ENCODE measurements around the gene SAPCD2. TPM values are rescaled to one million over a fixed set of nuclear protein-coding genes. Genes with fewer than 3 reads are reported as not detected.

Gene SAPCD2
- polyA plus RNA-seq, 1 donor: 12.1 TPM

- WGBS (ENCODE audit: insufficient coverage, low lambda C conversion rate): no CpG with 5 or more reads among the region's 71 CpGs
- H3K27ac ChIP-seq (ENCODE audit: low read length): no peak overlapping the region
- peak overlapping the region; percentile 28 for H3K4me3 ChIP-seq (ENCODE audit: low read length)
- H3K4me1 ChIP-seq (ENCODE audit: control insufficient read depth, insufficient read depth, low read length): peaks cover 25% of the 10 kb centered on the region
- H3K9me3 ChIP-seq (ENCODE audit: control insufficient read depth, low read depth, low read length): peaks cover 3% of the 10 kb centered on the region
- H3K27me3 ChIP-seq (ENCODE audit: control insufficient read depth, insufficient read depth, low read length): peaks cover 49% of the 10 kb centered on the region
- DNase-seq: no peak
- H3K36me3 ChIP-seq (ENCODE audit: control insufficient read depth, insufficient read depth, low read length): no peaks in the 10 kb centered on the region
These were observed 17.1 kb downstream of the SAPCD2 start for GRCh38 chr9:137052998-137053943.

- peaks cover 59% of the 10 kb centered on the region for H3K27me3 ChIP-seq (ENCODE audit: control insufficient read depth, insufficient read depth, low read length)
- H3K9me3 ChIP-seq (ENCODE audit: control insufficient read depth, low read depth, low read length): peaks cover 3% of the 10 kb centered on the region
- no peak for DNase-seq
- peaks cover 25% of the 10 kb centered on the region for H3K4me1 ChIP-seq (ENCODE audit: control insufficient read depth, insufficient read depth, low read length)
- H3K4me3 ChIP-seq (ENCODE audit: low read length): no peak overlapping the region
- H3K36me3 ChIP-seq (ENCODE audit: control insufficient read depth, insufficient read depth, low read length): no peaks in the 10 kb centered on the region
- no peak overlapping the region for H3K27ac ChIP-seq (ENCODE audit: low read length)
- no CpG with 5 or more reads among the region's 8 CpGs for WGBS (ENCODE audit: insufficient coverage, low lambda C conversion rate)
These were observed 18.1 kb downstream of the SAPCD2 start for GRCh38 chr9:137052293-137052692.

- no peak overlapping the region for H3K27ac ChIP-seq (ENCODE audit: low read length)
- H3K27me3 ChIP-seq (ENCODE audit: control insufficient read depth, insufficient read depth, low read length): peaks cover 68% of the 10 kb centered on the region
- H3K9me3 ChIP-seq (ENCODE audit: control insufficient read depth, low read depth, low read length): peaks cover 6% of the 10 kb centered on the region
- H3K4me3 ChIP-seq (ENCODE audit: low read length): no peak overlapping the region
- no peaks in the 10 kb centered on the region for H3K36me3 ChIP-seq (ENCODE audit: control insufficient read depth, insufficient read depth, low read length)
- no peak for DNase-seq
- H3K4me1 ChIP-seq (ENCODE audit: control insufficient read depth, insufficient read depth, low read length): peaks cover 28% of the 10 kb centered on the region
- WGBS (ENCODE audit: insufficient coverage, low lambda C conversion rate): no CpG with 5 or more reads among the region's 17 CpGs
These were observed 19.1 kb downstream of the SAPCD2 start for GRCh38 chr9:137051145-137051724.

GRCh38 chr9:137050570-137050969, 19.8 kb downstream of the SAPCD2 start:
- no peak overlapping the region for H3K27ac ChIP-seq (ENCODE audit: low read length)
- H3K4me3 ChIP-seq (ENCODE audit: low read length): no peak overlapping the region
- no peaks in the 10 kb centered on the region for H3K36me3 ChIP-seq (ENCODE audit: control insufficient read depth, insufficient read depth, low read length)
- DNase-seq: no peak
- H3K9me3 ChIP-seq (ENCODE audit: control insufficient read depth, low read depth, low read length): peaks cover 8% of the 10 kb centered on the region
- H3K4me1 ChIP-seq (ENCODE audit: control insufficient read depth, insufficient read depth, low read length): peaks cover 24% of the 10 kb centered on the region
- WGBS (ENCODE audit: insufficient coverage, low lambda C conversion rate): no CpG with 5 or more reads among the region's 5 CpGs
- peaks cover 72% of the 10 kb centered on the region for H3K27me3 ChIP-seq (ENCODE audit: control insufficient read depth, insufficient read depth, low read length)

GRCh38 chr9:137049544-137050449, 20.6 kb downstream of the SAPCD2 start:
- peaks cover 23% of the 10 kb centered on the region for H3K4me1 ChIP-seq (ENCODE audit: control insufficient read depth, insufficient read depth, low read length)
- DNase-seq: peak in 1 of 2 donors; percentile 55
- no peak overlapping the region for H3K27ac ChIP-seq (ENCODE audit: low read length)
- no peaks in the 10 kb centered on the region for H3K36me3 ChIP-seq (ENCODE audit: control insufficient read depth, insufficient read depth, low read length)
- WGBS (ENCODE audit: insufficient coverage, low lambda C conversion rate): 56% methylated on average over 10 of the region's 38 CpGs
- no peak overlapping the region for H3K4me3 ChIP-seq (ENCODE audit: low read length)
- H3K9me3 ChIP-seq (ENCODE audit: control insufficient read depth, low read depth, low read length): peaks cover 8% of the 10 kb centered on the region
- peaks cover 80% of the 10 kb centered on the region for H3K27me3 ChIP-seq (ENCODE audit: control insufficient read depth, insufficient read depth, low read length)

GRCh38 chr9:137048655-137049543, 21.5 kb downstream of the SAPCD2 start:
- no peak overlapping the region for H3K27ac ChIP-seq (ENCODE audit: low read length)
- no peak for DNase-seq
- no CpG with 5 or more reads among the region's 72 CpGs for WGBS (ENCODE audit: insufficient coverage, low lambda C conversion rate)

GRCh38 chr9:137046088-137046787, 24.1 kb downstream of the SAPCD2 start, which contains the start of gene NPDC1:
NPDC1 (minus strand) TSS chr9:137046177; CDS start chr9:137045989, 188 bp downstream.
- H3K4me1 ChIP-seq (ENCODE audit: control insufficient read depth, insufficient read depth, low read length): peaks cover 23% of the 10 kb centered on the region
- peaks cover 8% of the 10 kb centered on the region for H3K9me3 ChIP-seq (ENCODE audit: control insufficient read depth, low read depth, low read length)
- no CpG with 5 or more reads among the region's 57 CpGs for WGBS (ENCODE audit: insufficient coverage, low lambda C conversion rate)
- peak within 1 kb of the TSS; percentile 28 for H3K4me3 ChIP-seq (ENCODE audit: low read length)
- H3K27ac ChIP-seq (ENCODE audit: low read length): peak within 1 kb of the TSS; percentile 23
- DNase-seq: peak; percentile 66 to 68
- H3K27me3 ChIP-seq (ENCODE audit: control insufficient read depth, insufficient read depth, low read length): peaks cover 71% of the 10 kb centered on the region
- no peaks in the 10 kb centered on the region for H3K36me3 ChIP-seq (ENCODE audit: control insufficient read depth, insufficient read depth, low read length)

More at GRCh38 chr9:137048655-137049543, 21.5 kb downstream of the SAPCD2 start:
- H3K9me3 ChIP-seq (ENCODE audit: control insufficient read depth, low read depth, low read length): peaks cover 8% of the 10 kb centered on the region
- H3K27me3 ChIP-seq (ENCODE audit: control insufficient read depth, insufficient read depth, low read length): peaks cover 83% of the 10 kb centered on the region
- no peak overlapping the region for H3K4me3 ChIP-seq (ENCODE audit: low read length)
- no peaks in the 10 kb centered on the region for H3K36me3 ChIP-seq (ENCODE audit: control insufficient read depth, insufficient read depth, low read length)
- H3K4me1 ChIP-seq (ENCODE audit: control insufficient read depth, insufficient read depth, low read length): peaks cover 22% of the 10 kb centered on the region

GRCh38 chr9:137045294-137046087, 24.9 kb downstream of the SAPCD2 start:
- H3K27ac ChIP-seq (ENCODE audit: low read length): no peak overlapping the region
- WGBS (ENCODE audit: insufficient coverage, low lambda C conversion rate): no CpG with 5 or more reads among the region's 96 CpGs
- peak overlapping the region; percentile 28 for H3K4me3 ChIP-seq (ENCODE audit: low read length)
- peaks cover 23% of the 10 kb centered on the region for H3K4me1 ChIP-seq (ENCODE audit: control insufficient read depth, insufficient read depth, low read length)
- peaks cover 68% of the 10 kb centered on the region for H3K27me3 ChIP-seq (ENCODE audit: control insufficient read depth, insufficient read depth, low read length)
- DNase-seq: peak in 1 of 2 donors; percentile 50
- H3K9me3 ChIP-seq (ENCODE audit: control insufficient read depth, low read depth, low read length): peaks cover 10% of the 10 kb centered on the region
- no peaks in the 10 kb centered on the region for H3K36me3 ChIP-seq (ENCODE audit: control insufficient read depth, insufficient read depth, low read length)
